Measurements from ENCODE around the gene EPS8. TPM values are rescaled to one million over a fixed set of nuclear protein-coding genes. Genes with fewer than 3 reads are reported as not detected.

Gene EPS8
- polyA plus RNA-seq, 1 donor (not counting 4 experiments of a cell fraction or from before 2014, with no cell fraction given): 4.0 TPM

- no peak overlapping the region for H2AFZ ChIP-seq (ENCODE audit: control insufficient read depth, low read length)
- H3K36me3 ChIP-seq (ENCODE audit: control insufficient read depth in 2 of 2, extremely low read depth in 1 of 2, insufficient read depth in 2 of 2, low read length in 2 of 2): no peaks in the 10 kb centered on the region
- no peak overlapping the region for H3K27ac ChIP-seq (ENCODE audit: control insufficient read depth, insufficient read depth, low read length)
- TF ChIP-seq EZH2 (IDR thresholded peaks at IDR 0.05; ENCODE audit: low read length) (no peak), CTCF (optimal IDR thresholded peaks at IDR 0.05 in 1 of 3, IDR thresholded peaks at IDR 0.05 in 1 of 3, conservative IDR thresholded peaks at IDR 0.05 in 1 of 3; ENCODE audit: extremely low read depth in 1 of 3, insufficient read depth in 2 of 3, low read length in 3 of 3) (no peak)
- FAIRE-seq (no peak), DNase-seq (ENCODE audit: low read depth, low spot score) (no peak)
- H3K4me3 ChIP-seq (ENCODE audit: control insufficient read depth in 2 of 3, extremely low read depth in 1 of 3, insufficient read depth in 2 of 3, low read depth in 1 of 3, low read length in 3 of 3): no peak overlapping the region
- peaks cover 9% of the 10 kb centered on the region for H3K4me1 ChIP-seq (ENCODE audit: control insufficient read depth, extremely low read depth, insufficient read depth, low read length)
- H3K9me1 ChIP-seq (ENCODE audit: control insufficient read depth, extremely low read depth, insufficient read depth, low read length): no peaks in the 10 kb centered on the region
- no peaks in the 10 kb centered on the region for H3K9me3 ChIP-seq (ENCODE audit: control insufficient read depth, low read depth, low read length)
- dilution Hi-C loops (cut with MboI; ENCODE audit: extremely low pct_ligation_motif_present, low sequenced_read_pairs): no loop called here
- no peaks in the 10 kb centered on the region for H4K20me1 ChIP-seq (ENCODE audit: control insufficient read depth, extremely low read depth, insufficient read depth, low read length)
- no peak overlapping the region for H3K9ac ChIP-seq (ENCODE audit: control insufficient read depth, extremely low read depth, insufficient read depth, low read length)
- H3K27me3 ChIP-seq (ENCODE audit: control insufficient read depth, extremely low read depth, insufficient read depth, low read length): no peaks in the 10 kb centered on the region
- H3K79me2 ChIP-seq (ENCODE audit: control insufficient read depth, insufficient read depth, low read length): no peaks in the 10 kb centered on the region
- no peak overlapping the region for H3K4me2 ChIP-seq (ENCODE audit: control insufficient read depth, extremely low read depth, insufficient read depth, low read depth, low read length)
Observed at GRCh38 chr12:15796493-15797141, 7.4 kb upstream of the EPS8 start.

GRCh38 chr12:15794836-15795235 is 5.6 kb upstream of the EPS8 start:
- no peaks in the 10 kb centered on the region for H3K9me1 ChIP-seq (ENCODE audit: control insufficient read depth, extremely low read depth, insufficient read depth, low read length)
- H3K27me3 ChIP-seq (ENCODE audit: control insufficient read depth, extremely low read depth, insufficient read depth, low read length): no peaks in the 10 kb centered on the region
- H4K20me1 ChIP-seq (ENCODE audit: control insufficient read depth, extremely low read depth, insufficient read depth, low read length): no peaks in the 10 kb centered on the region
- DNase-seq (ENCODE audit: low read depth, low spot score): no peak
- no peak overlapping the region for H3K4me3 ChIP-seq (ENCODE audit: control insufficient read depth in 2 of 3, extremely low read depth in 1 of 3, insufficient read depth in 2 of 3, low read depth in 1 of 3, low read length in 3 of 3)
- TF ChIP-seq EZH2 (IDR thresholded peaks at IDR 0.05; ENCODE audit: low read length): no peak
- TF ChIP-seq CTCF (optimal IDR thresholded peaks at IDR 0.05 in 1 of 3, IDR thresholded peaks at IDR 0.05 in 1 of 3, conservative IDR thresholded peaks at IDR 0.05 in 1 of 3; ENCODE audit: extremely low read depth in 1 of 3, insufficient read depth in 2 of 3, low read length in 3 of 3): no peak
- no peak overlapping the region for H3K9ac ChIP-seq (ENCODE audit: control insufficient read depth, extremely low read depth, insufficient read depth, low read length)
- H3K4me2 ChIP-seq (ENCODE audit: control insufficient read depth, extremely low read depth, insufficient read depth, low read depth, low read length): no peak overlapping the region
- FAIRE-seq: no peak
- dilution Hi-C loops (cut with MboI; ENCODE audit: extremely low pct_ligation_motif_present, low sequenced_read_pairs): no loop called here
- no peak overlapping the region for H3K27ac ChIP-seq (ENCODE audit: control insufficient read depth, insufficient read depth, low read length)
- H2AFZ ChIP-seq (ENCODE audit: control insufficient read depth, low read length): no peak overlapping the region
- peaks cover 13% of the 10 kb centered on the region for H3K4me1 ChIP-seq (ENCODE audit: control insufficient read depth, extremely low read depth, insufficient read depth, low read length)
- no peaks in the 10 kb centered on the region for H3K79me2 ChIP-seq (ENCODE audit: control insufficient read depth, insufficient read depth, low read length)
- no peaks in the 10 kb centered on the region for H3K9me3 ChIP-seq (ENCODE audit: control insufficient read depth, low read depth, low read length)
- no peaks in the 10 kb centered on the region for H3K36me3 ChIP-seq (ENCODE audit: control insufficient read depth in 2 of 2, extremely low read depth in 1 of 2, insufficient read depth in 2 of 2, low read length in 2 of 2)
